ENCODE measurements around the gene HLA-DRB5. TPM values are rescaled to one million over a fixed set of nuclear protein-coding genes. Genes with fewer than 3 reads are reported as not detected.

Gene HLA-DRB5
- total and polyA plus RNA-seq, 7 donors: 0.21 to 23.9 (median 6.5) TPM

DNA sequence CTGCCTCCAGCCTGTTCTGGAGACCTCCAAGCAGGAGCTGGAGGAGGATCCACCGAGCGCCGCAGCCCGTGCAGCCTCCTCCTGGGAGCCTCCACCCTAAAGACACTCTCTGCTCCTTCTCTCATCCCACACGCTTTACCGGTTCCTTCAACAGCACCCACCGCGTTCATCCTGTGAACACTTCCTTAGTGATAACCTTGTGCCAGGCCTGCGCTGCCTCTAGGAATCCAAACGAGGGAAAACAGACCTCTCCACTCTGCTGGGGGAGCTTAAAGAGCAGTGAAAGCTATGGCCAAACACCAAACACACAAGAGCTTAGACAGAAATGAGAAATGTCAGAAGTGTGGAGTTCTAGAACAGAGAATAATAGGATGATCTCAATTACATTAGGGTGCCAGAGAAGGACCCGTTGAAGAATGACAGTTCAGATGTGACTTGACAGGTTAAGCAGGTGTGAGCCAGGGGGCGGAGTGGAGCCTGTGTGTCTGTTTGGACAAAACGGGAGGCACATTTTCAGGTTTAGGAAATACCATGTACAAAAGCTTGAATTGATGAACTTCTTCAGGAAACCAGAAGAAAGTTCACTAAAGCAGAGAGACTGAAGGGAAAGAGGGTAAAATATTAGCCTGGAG, 28.5 kb upstream of the HLA-DRB5 start:
- H3K4me3 ChIP-seq: no peak overlapping the region
- H3K27me3 ChIP-seq (ENCODE audit: insufficient read depth in 3 of 3, low read length in 2 of 3): no peaks in the 10 kb centered on the region
- no peaks in the 10 kb centered on the region for H3K9me3 ChIP-seq
- intact Hi-C loops (cut with DNase I): no loop called here
- ATAC-seq (no peak), DNase-seq (no peak)
- TF ChIP-seq, protein P1, sequence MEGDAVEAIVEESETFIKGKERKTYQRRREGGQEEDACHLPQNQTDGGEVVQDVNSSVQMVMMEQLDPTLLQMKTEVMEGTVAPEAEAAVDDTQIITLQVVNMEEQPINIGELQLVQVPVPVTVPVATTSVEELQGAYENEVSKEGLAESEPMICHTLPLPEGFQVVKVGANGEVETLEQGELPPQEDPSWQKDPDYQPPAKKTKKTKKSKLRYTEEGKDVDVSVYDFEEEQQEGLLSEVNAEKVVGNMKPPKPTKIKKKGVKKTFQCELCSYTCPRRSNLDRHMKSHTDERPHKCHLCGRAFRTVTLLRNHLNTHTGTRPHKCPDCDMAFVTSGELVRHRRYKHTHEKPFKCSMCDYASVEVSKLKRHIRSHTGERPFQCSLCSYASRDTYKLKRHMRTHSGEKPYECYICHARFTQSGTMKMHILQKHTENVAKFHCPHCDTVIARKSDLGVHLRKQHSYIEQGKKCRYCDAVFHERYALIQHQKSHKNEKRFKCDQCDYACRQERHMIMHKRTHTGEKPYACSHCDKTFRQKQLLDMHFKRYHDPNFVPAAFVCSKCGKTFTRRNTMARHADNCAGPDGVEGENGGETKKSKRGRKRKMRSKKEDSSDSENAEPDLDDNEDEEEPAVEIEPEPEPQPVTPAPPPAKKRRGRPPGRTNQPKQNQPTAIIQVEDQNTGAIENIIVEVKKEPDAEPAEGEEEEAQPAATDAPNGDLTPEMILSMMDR (IDR thresholded peaks at IDR 0.05): no peak
- WGBS, 3 donors: 4 to 29% (median 5%) methylated on average over 9 to 12 of the region's 13 CpGs
- no peaks in the 10 kb centered on the region for H3K4me1 ChIP-seq
- no peaks in the 10 kb centered on the region for H3K36me3 ChIP-seq (ENCODE audit: insufficient read depth in 1 of 2, low read depth in 1 of 2)
- H3K27ac ChIP-seq: no peak overlapping the region

DNA sequence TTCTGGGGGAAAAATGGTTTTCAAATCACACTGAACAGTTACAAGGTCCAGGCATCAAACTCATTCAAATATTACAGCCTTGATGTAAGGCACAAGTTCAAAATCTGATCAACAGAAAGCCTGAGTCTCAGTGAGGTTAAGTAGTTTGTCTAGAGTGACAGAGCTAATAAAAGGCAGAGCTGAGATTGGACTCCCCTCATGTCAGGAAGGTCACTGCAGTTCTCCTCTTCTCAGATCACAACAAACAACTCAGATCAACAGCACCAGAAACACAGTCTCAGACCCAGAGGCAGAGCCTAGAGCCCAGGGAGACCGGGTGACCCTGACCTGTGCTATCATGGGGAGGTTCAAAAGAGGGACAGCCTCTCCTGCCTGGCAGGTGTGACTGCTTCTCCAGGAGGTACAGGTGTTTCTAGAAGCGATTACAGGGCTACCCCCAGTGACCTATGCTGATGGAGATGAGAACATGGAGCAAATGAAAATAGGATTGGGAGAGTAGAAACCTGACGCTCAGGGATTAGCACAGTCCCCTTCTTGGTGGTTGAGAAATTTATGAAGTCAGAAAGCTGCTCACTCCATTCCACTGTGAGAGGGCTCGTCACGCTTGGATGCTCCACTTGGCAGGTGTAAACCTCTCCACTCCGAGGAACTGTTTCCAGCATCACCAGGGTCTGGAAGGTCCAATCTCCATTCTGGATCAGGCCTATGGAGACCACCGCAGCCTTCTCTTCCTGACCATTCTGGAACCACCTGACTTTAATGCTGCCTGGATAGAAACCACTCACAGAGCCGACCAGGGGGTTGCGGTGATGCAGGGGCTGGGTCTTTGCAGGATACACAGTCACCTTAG, 24.3 kb upstream of the HLA-DRB5 start:
- H3K4me1 ChIP-seq: no peaks in the 10 kb centered on the region
- no peak overlapping the region for H3K27ac ChIP-seq
- no peaks in the 10 kb centered on the region for H3K36me3 ChIP-seq (ENCODE audit: insufficient read depth in 1 of 2, low read depth in 1 of 2)
- H3K4me3 ChIP-seq: no peak overlapping the region
- ATAC-seq: no peak
- 46 to 60% (median 46%) methylated on average over 5 to 8 of the region's 9 CpGs for WGBS, 3 donors
- no peak for DNase-seq
- intact Hi-C loops (cut with DNase I): no loop called here
- H3K27me3 ChIP-seq (ENCODE audit: insufficient read depth in 3 of 3, low read length in 2 of 3): no peaks in the 10 kb centered on the region
- TF ChIP-seq, protein P1 (IDR thresholded peaks at IDR 0.05): no peak
- no peaks in the 10 kb centered on the region for H3K9me3 ChIP-seq

DNA sequence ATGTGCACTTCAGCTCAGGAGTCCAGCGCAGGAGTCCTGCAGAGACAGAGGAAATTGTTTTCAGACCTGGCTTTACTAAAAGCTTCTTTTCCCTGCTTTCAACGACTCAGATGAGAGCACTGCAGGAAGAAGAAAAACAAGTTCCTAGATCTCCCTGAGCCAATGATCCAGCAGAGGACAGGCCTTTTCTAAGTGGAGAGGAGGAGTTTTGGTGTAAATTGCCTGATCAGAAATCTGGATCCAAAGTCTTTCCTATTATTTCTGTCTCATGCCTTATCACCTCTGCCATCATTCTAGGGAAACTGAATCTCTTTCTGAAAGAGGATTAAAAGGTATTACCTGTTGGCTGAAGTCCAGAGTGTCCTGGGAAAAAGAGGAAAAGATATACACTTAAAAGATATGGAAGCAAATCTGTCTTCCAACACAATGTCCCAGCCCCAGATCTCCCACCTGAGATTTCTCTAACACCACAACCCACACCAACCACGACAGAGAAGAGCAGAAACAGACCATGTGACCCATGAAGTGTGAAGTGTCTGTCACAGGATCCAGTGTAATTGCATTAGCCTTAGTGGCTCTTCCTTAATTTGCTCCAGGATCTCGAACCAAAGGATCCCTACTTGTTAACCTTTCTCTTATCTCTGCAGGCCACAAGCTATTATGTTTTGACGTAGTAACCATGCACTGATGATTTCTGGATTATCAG, 23.1 kb upstream of the HLA-DRB5 start:
- intact Hi-C loops (cut with DNase I): no loop called here
- H3K4me3 ChIP-seq: no peak overlapping the region
- no peaks in the 10 kb centered on the region for H3K27me3 ChIP-seq (ENCODE audit: insufficient read depth in 3 of 3, low read length in 2 of 3)
- H3K27ac ChIP-seq: no peak overlapping the region
- 16 to 38% (median 37%) methylated on average over 4 to 5 of the region's 5 CpGs for WGBS, 3 donors
- TF ChIP-seq, protein P1 (IDR thresholded peaks at IDR 0.05): no peak
- DNase-seq (no peak), ATAC-seq (no peak)
- no peaks in the 10 kb centered on the region for H3K36me3 ChIP-seq (ENCODE audit: insufficient read depth in 1 of 2, low read depth in 1 of 2)
- no peaks in the 10 kb centered on the region for H3K9me3 ChIP-seq
- no peaks in the 10 kb centered on the region for H3K4me1 ChIP-seq

DNA sequence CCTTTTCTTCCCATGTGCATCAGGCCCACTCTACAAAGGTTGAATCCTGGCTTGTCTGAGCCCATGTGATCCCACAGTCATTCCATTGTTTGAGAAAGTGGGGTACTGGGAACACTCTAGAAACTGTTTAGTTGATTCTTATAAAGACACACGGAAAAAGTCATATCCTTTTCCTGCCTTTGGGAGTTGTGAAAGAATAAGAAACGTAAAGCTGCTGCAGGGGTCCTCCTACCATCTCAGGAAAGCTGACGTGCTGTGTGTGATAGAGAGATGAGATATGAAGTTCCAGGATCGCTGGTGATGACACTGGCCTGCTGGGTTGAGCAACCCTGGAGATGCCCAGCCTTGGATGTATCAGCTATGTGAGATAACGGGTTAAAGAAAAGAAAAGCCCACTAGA, 21.3 kb upstream of the HLA-DRB5 start:
- Histone ChIP-seq H3K36me3 (ENCODE audit: insufficient read depth in 1 of 2, low read depth in 1 of 2) (no peaks in the 10 kb centered on the region), H3K27ac (no peak overlapping the region), H3K4me1 (no peaks in the 10 kb centered on the region), H3K9me3 (no peaks in the 10 kb centered on the region), H3K4me3 (no peak overlapping the region), H3K27me3 (ENCODE audit: insufficient read depth in 3 of 3, low read length in 2 of 3) (no peaks in the 10 kb centered on the region)
- no peak for ATAC-seq
- 25 to 28% (median 27%) methylated on average over 4 to 5 of the region's 5 CpGs for WGBS, 3 donors
- TF ChIP-seq, protein P1 (IDR thresholded peaks at IDR 0.05): no peak
- intact Hi-C loops (cut with DNase I): no loop called here
- no peak for DNase-seq
